Activated CD8-positive, alpha-beta memory T cell treated with anti-CD3 and anti-CD28 coated beads, Interleukin-2, amount 50 U/mL, for 4 hours (primary cell): ENCODE measurements around the gene VWA8.
"Not testable (repeated sequence)": the region's sequence is repeated elsewhere in the genome, so short reads cannot be mapped to it uniquely, and the experiment has no call there.

Experiments used
- DNase-seq: peaks from one replicate; pipeline ENCODE4 v3.0.0-alpha.2; 2020

Gene VWA8

GRCh38 chr13:41842036-41842620 is 118.8 kb downstream of the VWA8 start:
- DNase-seq, result no peak

DNA sequence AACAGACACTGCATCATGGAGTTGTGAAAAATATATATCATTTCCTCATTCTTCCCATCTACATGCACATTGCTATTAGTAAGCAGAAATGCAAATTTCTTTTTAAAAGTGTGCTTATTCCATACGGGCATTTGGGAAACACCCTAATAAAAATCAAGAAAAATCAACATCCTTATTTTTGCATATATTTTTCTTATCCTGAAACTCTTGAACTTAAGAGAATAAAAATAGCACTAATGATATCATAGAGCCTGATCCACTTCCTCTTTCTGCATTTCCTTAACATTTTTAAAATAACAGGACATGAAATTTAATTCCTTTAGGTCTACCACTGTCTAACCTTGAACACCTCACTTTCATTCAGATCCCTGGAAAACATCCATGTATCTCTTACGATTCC is 123.3 kb downstream of the VWA8 start:
- no peak for DNase-seq

- DNase-seq, result no peak
These were observed 125.0 kb downstream of the VWA8 start for GRCh38 chr13:41835871-41836270.

- not testable (repeated sequence) for DNase-seq
These were observed 126.2 kb downstream of the VWA8 start for GRCh38 chr13:41834697-41835096.

- no peak for DNase-seq
These were observed 127.1 kb downstream of the VWA8 start for GRCh38 chr13:41833831-41834230.

DNA sequence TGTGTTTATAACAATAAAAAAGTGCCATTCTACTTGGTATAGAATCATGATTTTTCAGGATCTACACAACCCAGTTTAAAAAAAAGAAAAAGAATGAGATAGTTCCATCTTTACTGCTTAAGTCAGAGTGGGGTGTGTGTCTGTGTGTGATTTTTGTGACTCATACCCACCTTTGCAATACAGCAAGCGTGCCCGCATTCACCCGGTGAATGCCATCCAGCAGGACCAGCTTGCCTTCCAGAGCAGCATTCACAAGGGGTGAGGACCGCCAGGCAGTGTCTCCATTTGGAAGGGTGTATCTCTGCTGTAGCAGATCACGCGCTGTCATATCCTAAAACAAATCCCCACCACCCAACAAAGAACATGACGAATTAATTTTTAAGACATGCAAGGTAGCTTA is 127.7 kb downstream of the VWA8 start:
- DNase-seq, result no peak

DNA sequence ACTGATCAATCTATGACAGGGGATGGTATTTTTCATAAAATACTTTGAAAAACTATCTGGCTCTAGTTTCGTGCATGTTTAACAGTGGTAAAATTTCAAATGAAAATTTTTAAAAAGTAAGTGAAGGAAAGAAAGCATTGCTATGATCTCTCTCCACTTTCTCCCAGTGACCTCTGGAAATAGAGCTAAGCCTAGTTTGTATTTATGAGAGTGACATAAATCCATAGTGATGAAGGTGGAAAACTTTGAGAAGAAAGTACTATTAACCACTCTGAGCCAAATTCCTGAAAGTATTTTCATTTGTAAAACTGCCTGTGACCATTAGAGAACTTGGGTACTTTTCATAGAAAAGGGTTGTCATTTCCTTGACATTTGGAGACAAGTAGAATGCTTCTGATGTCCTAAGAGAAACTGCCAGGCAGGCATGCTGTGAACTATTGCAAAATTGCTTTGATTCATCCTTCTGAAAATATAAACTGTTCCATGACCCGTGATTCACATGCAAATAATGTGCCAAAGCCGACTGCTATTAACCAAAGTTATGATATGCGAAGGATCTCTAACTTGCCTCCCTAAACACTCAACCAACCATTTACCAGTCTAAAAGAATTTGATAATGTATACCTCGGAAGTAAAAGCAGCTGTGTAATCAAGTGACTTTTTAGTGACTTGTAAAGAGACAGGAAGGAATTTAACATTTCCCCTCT is 133.2 kb downstream of the VWA8 start:
- no peak for DNase-seq

- DNase-seq, result no peak
These were observed 135.2 kb downstream of the VWA8 start for GRCh38 chr13:41825691-41826090.

DNA sequence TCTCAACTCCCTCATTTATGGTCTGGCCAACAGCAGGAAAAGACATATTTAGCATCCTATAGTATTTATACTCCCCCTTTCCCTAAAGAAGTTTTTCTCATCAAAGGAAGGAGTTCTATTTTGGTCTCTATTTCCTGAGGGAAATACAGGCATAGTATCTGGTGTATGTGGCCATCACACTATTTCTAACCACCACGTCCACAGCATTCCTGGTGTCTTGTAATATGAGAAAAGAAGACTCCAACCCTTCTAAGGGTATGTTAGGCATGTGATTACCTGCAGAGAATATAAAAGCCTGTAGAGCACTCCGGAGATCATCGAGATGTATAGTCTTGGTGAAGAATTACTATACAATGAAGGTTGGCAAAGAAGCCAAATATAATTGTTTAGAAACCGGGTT is 137.4 kb downstream of the VWA8 start:
- DNase-seq, result no peak

- DNase-seq, result no peak
These were observed 138.3 kb downstream of the VWA8 start for GRCh38 chr13:41822560-41822959.

DNA sequence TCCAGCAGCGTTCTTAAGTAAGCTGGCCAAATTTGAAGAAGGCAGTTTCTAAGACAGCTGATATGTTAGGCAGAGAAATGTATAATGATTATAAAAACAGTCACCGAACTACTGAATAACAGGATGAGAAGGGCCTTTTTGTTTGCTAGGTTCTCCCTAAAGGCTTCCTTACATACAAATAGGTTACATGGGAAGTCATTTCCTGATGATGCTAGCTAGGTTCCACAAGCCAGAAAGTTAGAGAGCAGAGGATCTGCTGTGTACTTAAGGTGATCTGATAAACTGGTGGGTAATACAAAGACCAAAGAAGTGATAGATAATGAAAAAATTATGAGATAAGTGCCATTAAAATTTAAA is 139.7 kb downstream of the VWA8 start:
- no peak for DNase-seq

GRCh38 chr13:41820581-41821237 is 140.2 kb downstream of the VWA8 start:
- no peak for DNase-seq

GRCh38 chr13:41816057-41816456 is 144.9 kb downstream of the VWA8 start:
- no peak for DNase-seq

- no peak for DNase-seq
These were observed 147.5 kb downstream of the VWA8 start for GRCh38 chr13:41813426-41813825.

DNA sequence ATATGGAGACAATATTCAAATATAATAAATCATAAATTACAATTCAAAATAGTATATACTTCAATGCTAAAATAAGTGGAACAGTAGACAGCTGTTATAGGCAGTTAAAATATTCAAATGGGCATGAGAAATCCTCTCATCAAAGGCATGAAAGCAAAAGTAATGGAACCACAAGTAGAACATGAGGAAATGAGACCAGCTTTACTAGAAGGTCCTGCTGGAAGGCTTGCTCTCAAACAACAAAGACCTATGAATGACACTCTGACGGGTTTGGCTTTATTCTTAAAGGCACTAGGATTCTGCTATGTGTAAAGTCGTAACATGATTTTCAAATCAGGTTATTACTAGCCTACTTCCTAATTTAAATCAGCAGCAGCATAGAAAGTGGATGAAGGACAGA is 148.1 kb downstream of the VWA8 start:
- DNase-seq, result no peak

- no peak for DNase-seq
These were observed 148.7 kb downstream of the VWA8 start for GRCh38 chr13:41812237-41812636.

- no peak for DNase-seq
These were observed 149.3 kb downstream of the VWA8 start for GRCh38 chr13:41811588-41812021.

DNA sequence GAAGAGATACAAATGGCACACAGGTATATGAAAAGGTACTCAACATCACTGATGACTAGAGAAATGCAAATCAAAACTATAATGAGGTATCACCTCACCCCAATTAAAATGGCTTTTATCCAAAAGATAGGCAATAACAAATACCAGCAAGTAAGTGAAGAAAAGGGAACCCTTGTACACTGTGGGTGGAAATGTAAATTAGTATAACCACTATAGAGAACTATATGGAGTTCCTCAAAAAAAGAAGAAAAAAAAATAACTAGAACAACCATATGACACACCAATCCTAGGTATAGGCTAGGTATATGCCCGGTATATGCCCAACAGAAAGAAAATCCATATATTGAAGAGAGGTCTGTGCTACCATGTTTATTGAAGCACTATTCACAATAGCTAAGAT is 150.9 kb downstream of the VWA8 start:
- no peak for DNase-seq

- not testable (repeated sequence) for DNase-seq
These were observed 157.5 kb downstream of the VWA8 start for GRCh38 chr13:41803445-41803735.

DNA sequence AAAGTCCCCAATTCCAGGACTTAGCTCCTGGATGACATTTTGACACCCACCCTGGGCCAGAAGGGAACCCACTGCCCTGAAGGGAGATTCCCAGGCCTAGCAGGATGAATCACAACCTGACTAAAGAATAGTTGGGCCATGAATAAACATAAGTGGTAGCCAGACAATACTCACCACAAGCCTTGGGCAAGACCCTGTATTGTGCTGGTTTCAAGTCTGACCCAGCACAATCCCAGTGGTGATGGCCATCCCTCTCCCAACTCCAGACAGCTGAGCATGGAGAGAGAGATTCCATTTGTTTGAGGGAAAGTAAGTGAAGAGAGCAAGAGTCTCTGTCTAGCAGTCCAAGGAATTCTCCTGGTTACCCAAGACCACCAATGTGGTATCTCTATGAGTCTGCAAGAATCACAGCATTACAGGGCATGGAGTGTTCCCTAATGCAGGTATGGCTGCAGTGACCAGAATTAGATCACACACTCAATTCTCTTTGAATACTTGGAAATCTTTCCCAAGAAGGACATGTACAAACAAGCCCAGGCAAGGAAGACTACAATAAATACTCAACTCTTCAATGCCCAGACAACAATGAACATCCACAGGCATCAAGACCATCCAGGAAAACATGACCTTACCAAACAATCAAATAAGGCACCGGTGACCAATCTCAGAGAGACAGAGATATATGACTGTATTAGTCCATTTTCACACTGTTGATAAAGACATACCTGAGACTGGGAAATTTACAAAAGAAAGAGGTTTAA is 158.0 kb downstream of the VWA8 start:
- DNase-seq, result no peak

- DNase-seq, result no peak
These were observed 158.7 kb downstream of the VWA8 start for GRCh38 chr13:41802043-41802683.

GRCh38 chr13:41791056-41791455 is 169.9 kb downstream of the VWA8 start:
- no peak for DNase-seq

DNA sequence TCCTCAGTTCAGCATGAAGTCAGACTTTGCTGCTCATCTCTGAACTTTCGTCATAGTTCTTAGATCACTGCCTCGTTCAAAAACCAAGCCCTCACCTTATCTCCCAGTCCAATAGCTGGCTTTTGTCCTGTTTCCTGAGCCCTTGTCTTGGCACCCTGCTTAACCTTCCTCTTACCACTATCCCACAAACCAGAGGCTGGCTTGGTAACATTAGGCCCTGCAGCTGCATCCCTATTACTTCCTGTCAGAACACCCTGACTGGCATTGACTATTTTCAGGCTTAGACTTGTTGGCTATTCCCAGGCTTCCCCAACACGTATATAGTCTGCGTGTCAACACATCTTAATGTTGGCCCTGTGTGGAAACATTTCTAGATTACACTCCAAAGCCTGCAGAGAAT is 172.4 kb downstream of the VWA8 start:
- no peak for DNase-seq
